ENCODE measurements around the gene CDH3.

- TF ChIP-seq POLR2A (IDR thresholded peaks at IDR 0.05) (no peak), CTCF (IDR thresholded peaks at IDR 0.05) (no peak)
Observed at GRCh38 chr16:68719993-68720489, 74.9 kb downstream of the CDH3 start.
